Neutrophil (primary cell): ENCODE results near the gene FGD3.
A peak's percentile ranks its signal among the peaks of the same experiment; 100 is the strongest.

ENCODE experiments used
- H3K27ac ChIP-seq: fragments of 200-600 bp; sonication (generic); 2 replicates; pipeline ENCODE4 v1.5.1; 2016; ENCODE audit warnings: mild to moderate bottlenecking, moderate library complexity
- H3K27me3 ChIP-seq: fragments of 200-600 bp; sonication (generic); 2 replicates; pipeline ENCODE4 v1.6.0; 2016; ENCODE audit warnings: mild to moderate bottlenecking
- H3K36me3 ChIP-seq: fragments of 200-600 bp; sonication (generic); 2 replicates; pipeline ENCODE4 v1.5.1; 2017
- H3K4me1 ChIP-seq, 2 experiments: fragments of 200-600 bp in 1 of 2; sonication (generic) in 1 of 2; 1 replicate in 1 of 2; 2 replicates in 1 of 2; pipeline versions ENCODE4 v1.5.1 to v1.6.1; 2013 to 2016; ENCODE audit warnings: low read depth in 1 of 2, low read length in 1 of 2, mild to moderate bottlenecking in 1 of 2, moderate library complexity in 1 of 2; ENCODE audit not compliant: control insufficient read depth in 1 of 2, insufficient read depth in 1 of 2
- H3K4me3 ChIP-seq, 2 experiments: fragments of 200-600 bp in 1 of 2; sonication (generic) in 1 of 2; 1 replicate in 1 of 2; 2 replicates in 1 of 2; pipeline ENCODE4 v1.5.1; 2013 to 2016; ENCODE audit warnings: low read depth in 1 of 2, low read length in 1 of 2, mild to moderate bottlenecking in 1 of 2, moderate library complexity in 1 of 2
- H3K9me3 ChIP-seq: fragments of 200-600 bp; sonication (generic); 2 replicates; pipeline ENCODE4 v1.5.1; 2016
- CTCF ChIP-seq: fragments of 200-600 bp; sonication (generic); IDR thresholded peaks from 2 replicates; pipeline ENCODE4 v1.5.1; 2016; ENCODE audit warnings: antibody characterized with exemption

FGD3 gene

GRCh38 chr9:93061791-93062763 is 114.8 kb downstream of the FGD3 start:
- peak overlapping the region; percentile 93 for H3K27ac ChIP-seq
- no peaks in the 10 kb centered on the region for H3K27me3 ChIP-seq
- peak overlapping the region; percentile 7 to 9 for H3K4me3 ChIP-seq
- H3K36me3 ChIP-seq: no peaks in the 10 kb centered on the region
- TF ChIP-seq CTCF: no peak
- H3K4me1 ChIP-seq: peaks cover 83 to 89% of the 10 kb centered on the region in 2 experiments
- H3K9me3 ChIP-seq: no peaks in the 10 kb centered on the region

GRCh38 chr9:93064392-93065134 is 117.2 kb downstream of the FGD3 start:
- peak overlapping the region; percentile 3 to 43 for H3K4me3 ChIP-seq

GRCh38 chr9:93065135-93065720 is 117.9 kb downstream of the FGD3 start:
- Histone ChIP-seq H3K27ac (peak overlapping the region; percentile 93), H3K4me3 (peak overlapping the region in 1 of 2 experiments; percentile 43), H3K27me3 (no peaks in the 10 kb centered on the region), H3K4me1 (peaks cover 68 to 71% of the 10 kb centered on the region in 2 experiments), H3K36me3 (peaks cover 8% of the 10 kb centered on the region), H3K9me3 (no peaks in the 10 kb centered on the region)
- no peak for TF ChIP-seq CTCF

More at GRCh38 chr9:93064392-93065134, 117.2 kb downstream of the FGD3 start:
- Histone ChIP-seq H3K36me3 (peaks cover 5% of the 10 kb centered on the region), H3K27ac (peak overlapping the region; percentile 93), H3K9me3 (no peaks in the 10 kb centered on the region), H3K27me3 (no peaks in the 10 kb centered on the region), H3K4me1 (peaks cover 75 to 77% of the 10 kb centered on the region in 2 experiments)
- peak; percentile 28 for TF ChIP-seq CTCF

GRCh38 chr9:93066978-93067603 is 119.8 kb downstream of the FGD3 start:
- H3K4me1 ChIP-seq: peaks cover 53 to 56% of the 10 kb centered on the region in 2 experiments
- H3K27me3 ChIP-seq: no peaks in the 10 kb centered on the region
- H3K9me3 ChIP-seq: no peaks in the 10 kb centered on the region
- TF ChIP-seq CTCF: no peak
- H3K27ac ChIP-seq: peak overlapping the region; percentile 93
- H3K36me3 ChIP-seq: peaks cover 12% of the 10 kb centered on the region
- H3K4me3 ChIP-seq: no peak overlapping the region

- peaks cover 35 to 41% of the 10 kb centered on the region in 2 experiments for H3K4me1 ChIP-seq
- H3K36me3 ChIP-seq: peaks cover 19% of the 10 kb centered on the region
- no peak overlapping the region for H3K4me3 ChIP-seq
- no peaks in the 10 kb centered on the region for H3K9me3 ChIP-seq
- TF ChIP-seq CTCF: no peak
- no peaks in the 10 kb centered on the region for H3K27me3 ChIP-seq
- H3K27ac ChIP-seq: peak overlapping the region; percentile 31
Observed at GRCh38 chr9:93068956-93069355, 121.6 kb downstream of the FGD3 start.
